ENCODE data around the gene ASPN. TPM values are rescaled to one million over a fixed set of nuclear protein-coding genes. Genes with fewer than 3 reads are reported as not detected.
A peak's percentile ranks its signal among the peaks of the same experiment; 100 is the strongest.
"Not testable (repeated sequence)": the region's sequence is repeated elsewhere in the genome, so short reads cannot be mapped to it uniquely, and the experiment has no call there.

The ASPN gene
- total RNA-seq, 4 donors from 2014 or later: 1.5 to 102 (median 3.9) TPM

- in situ Hi-C loops (cut with MboI; ENCODE audit: low pct_ligation_motif_present in 1 of 4, low pct_unique_long_range_greater_than_20kb in 1 of 4, low sequenced_read_pairs in 3 of 4) (no loop called here), intact Hi-C loops (cut with DNase I; ENCODE audit: low total_unique reads) (no loop called here)
- H3K9me3 ChIP-seq: no peaks in the 10 kb centered on the region
- TF ChIP-seq CTCF (IDR thresholded peaks at IDR 0.05) (no peak), EP300 (IDR thresholded peaks at IDR 0.05; ENCODE audit: low read depth) (no peak), POLR2AphosphoS5 (IDR thresholded peaks at IDR 0.05) (no peak), POLR2A (IDR thresholded peaks at IDR 0.05) (no peak)
- no peak overlapping the region for H3K4me3 ChIP-seq
- H3K4me1 ChIP-seq: peaks cover 0 to 18% (median 0%) of the 10 kb centered on the region in 4 donors
- H3K27ac ChIP-seq: no peak overlapping the region
- no peaks in the 10 kb centered on the region for H3K27me3 ChIP-seq
- no peak for DNase-seq
- 84 to 90% methylated on average over 2 of the region's 2 CpGs for WGBS, 2 donors (ENCODE audit: low coverage in 1 of 2)
- no peaks in the 10 kb centered on the region for H3K36me3 ChIP-seq
These were observed 59.5 kb downstream of the ASPN start for GRCh38 chr9:92422611-92423338.

- Histone ChIP-seq H3K27me3 (no peaks in the 10 kb centered on the region), H3K36me3 (no peaks in the 10 kb centered on the region), H3K4me3 (no peak overlapping the region), H3K4me1 (peaks cover 0 to 4% (median 0%) of the 10 kb centered on the region in 4 donors), H3K9me3 (no peaks in the 10 kb centered on the region), H3K27ac (no peak overlapping the region)
- TF ChIP-seq CTCF (IDR thresholded peaks at IDR 0.05) (no peak), POLR2AphosphoS5 (IDR thresholded peaks at IDR 0.05) (no peak), POLR2A (IDR thresholded peaks at IDR 0.05) (no peak), EP300 (IDR thresholded peaks at IDR 0.05; ENCODE audit: low read depth) (no peak)
- intact Hi-C loops (cut with DNase I; ENCODE audit: low total_unique reads) (no loop called here), in situ Hi-C loops (cut with MboI; ENCODE audit: low pct_ligation_motif_present in 1 of 4, low pct_unique_long_range_greater_than_20kb in 1 of 4, low sequenced_read_pairs in 3 of 4) (no loop called here)
- 50 to 64% methylated on average over 1 of the region's 1 CpG for WGBS, 2 donors (ENCODE audit: low coverage in 1 of 2)
- no peak for DNase-seq
These were observed 67.7 kb downstream of the ASPN start for GRCh38 chr9:92414566-92414965.

- 84 to 85% methylated on average over 2 to 4 of the region's 4 CpGs for WGBS, 2 donors (ENCODE audit: low coverage in 1 of 2)
- H3K27ac ChIP-seq: peak overlapping the region in 3 of 4 donors; percentile 10 to 35 (median 21)
These were observed 71.1 kb downstream of the ASPN start for GRCh38 chr9:92411157-92411556.

GRCh38 chr9:92408747-92409478 lies 73.4 kb downstream of the ASPN start:
- intact Hi-C loops (cut with DNase I; ENCODE audit: low total_unique reads) (no loop called here), in situ Hi-C loops (cut with MboI; ENCODE audit: low pct_ligation_motif_present in 1 of 4, low pct_unique_long_range_greater_than_20kb in 1 of 4, low sequenced_read_pairs in 3 of 4) (no loop called here)
- Histone ChIP-seq H3K27ac (no peak overlapping the region), H3K9me3 (no peaks in the 10 kb centered on the region), H3K27me3 (no peaks in the 10 kb centered on the region), H3K36me3 (no peaks in the 10 kb centered on the region), H3K4me3 (no peak overlapping the region), H3K4me1 (peaks cover 4 to 34% (median 16%) of the 10 kb centered on the region in 4 donors)
- WGBS, 2 donors (ENCODE audit: low coverage in 1 of 2): 84 to 88% methylated on average over 2 of the region's 2 CpGs
- TF ChIP-seq POLR2A (IDR thresholded peaks at IDR 0.05): no peak
- TF ChIP-seq EP300 (IDR thresholded peaks at IDR 0.05; ENCODE audit: low read depth): no peak
- no peak for TF ChIP-seq POLR2AphosphoS5 (IDR thresholded peaks at IDR 0.05)
- TF ChIP-seq CTCF (IDR thresholded peaks at IDR 0.05): no peak
- DNase-seq: no peak

More at GRCh38 chr9:92411157-92411556, 71.1 kb downstream of the ASPN start:
- H3K27me3 ChIP-seq; DNase-seq; H3K4me3 ChIP-seq; H3K36me3 ChIP-seq; in situ Hi-C loops (cut with MboI; ENCODE audit: low pct_ligation_motif_present in 1 of 4, low pct_unique_long_range_greater_than_20kb in 1 of 4, low sequenced_read_pairs in 3 of 4); intact Hi-C loops (cut with DNase I; ENCODE audit: low total_unique reads); H3K9me3 ChIP-seq: not testable (repeated sequence)
- peaks cover 0 to 17% (median 8%) of the 10 kb centered on the region in 4 donors for H3K4me1 ChIP-seq

All from transverse colon (tissue), 4 donors.